A549 treated with AZD2906 at 1 μM for 4 hours (cell line): ENCODE measurements around the gene B4GALNT1. TPM values are rescaled to one million over a fixed set of nuclear protein-coding genes. Genes with fewer than 3 reads are reported as not detected.

Experiments used
- total RNA-seq: library from RNA; stranded (reverse); fragments of 200-300 nt; extraction: Qiagen RNA extraction; gene quantifications from 5 replicates; pipeline ENCODE4 v1.2.3, GENCODE V29; 2022

The B4GALNT1 gene
- 32.6 to 47.2 TPM (median 42.2 TPM) in 5 replicates for total RNA-seq

DNA sequence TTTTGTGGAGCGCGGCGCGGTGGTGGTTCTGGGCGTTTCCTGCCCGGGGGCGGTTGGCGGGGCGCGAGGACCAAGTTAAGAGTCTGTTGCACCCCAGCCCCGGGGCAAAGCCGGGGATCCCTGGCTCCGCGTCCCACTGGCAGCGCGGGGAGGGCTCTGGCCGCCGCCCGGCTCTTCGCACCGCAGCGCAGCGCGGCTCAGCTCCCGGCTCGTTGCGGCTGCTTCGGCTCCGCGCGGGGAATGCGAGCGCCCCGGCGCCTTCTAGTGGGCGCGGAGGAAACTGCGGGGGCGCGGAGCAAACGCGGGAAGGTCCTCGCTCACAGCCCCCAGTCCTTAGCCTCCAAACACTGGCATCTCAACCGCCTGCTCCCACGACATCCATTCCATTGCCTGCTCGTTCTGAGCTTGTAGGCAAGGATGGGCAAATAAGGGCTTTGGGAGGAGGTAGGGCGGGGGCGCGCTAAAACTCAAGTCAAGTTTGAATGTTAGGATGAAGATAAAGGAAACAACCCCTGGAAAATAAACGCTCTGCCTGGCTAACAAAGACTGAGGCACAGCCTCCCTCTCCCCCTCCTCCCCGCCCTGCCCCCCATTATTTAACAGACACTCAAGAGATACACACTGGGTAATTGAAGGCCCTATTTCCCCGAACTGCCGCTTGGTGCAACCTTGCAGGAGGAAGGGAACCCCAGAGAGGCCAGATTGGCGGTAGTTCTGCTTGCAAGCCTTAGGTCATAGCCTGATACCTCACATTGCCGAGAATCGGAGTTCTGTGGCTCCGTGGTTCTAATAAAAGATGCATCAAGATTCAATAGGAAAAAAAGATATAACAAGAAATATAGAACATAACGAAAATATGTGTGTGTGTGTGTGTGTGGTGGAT lies at the start of gene B4GALNT1:
B4GALNT1 (minus strand) TSS at position 244 of the 883 bp plus-strand sequence. CDS start 1,069 bp downstream, outside the sequence.

DNA sequence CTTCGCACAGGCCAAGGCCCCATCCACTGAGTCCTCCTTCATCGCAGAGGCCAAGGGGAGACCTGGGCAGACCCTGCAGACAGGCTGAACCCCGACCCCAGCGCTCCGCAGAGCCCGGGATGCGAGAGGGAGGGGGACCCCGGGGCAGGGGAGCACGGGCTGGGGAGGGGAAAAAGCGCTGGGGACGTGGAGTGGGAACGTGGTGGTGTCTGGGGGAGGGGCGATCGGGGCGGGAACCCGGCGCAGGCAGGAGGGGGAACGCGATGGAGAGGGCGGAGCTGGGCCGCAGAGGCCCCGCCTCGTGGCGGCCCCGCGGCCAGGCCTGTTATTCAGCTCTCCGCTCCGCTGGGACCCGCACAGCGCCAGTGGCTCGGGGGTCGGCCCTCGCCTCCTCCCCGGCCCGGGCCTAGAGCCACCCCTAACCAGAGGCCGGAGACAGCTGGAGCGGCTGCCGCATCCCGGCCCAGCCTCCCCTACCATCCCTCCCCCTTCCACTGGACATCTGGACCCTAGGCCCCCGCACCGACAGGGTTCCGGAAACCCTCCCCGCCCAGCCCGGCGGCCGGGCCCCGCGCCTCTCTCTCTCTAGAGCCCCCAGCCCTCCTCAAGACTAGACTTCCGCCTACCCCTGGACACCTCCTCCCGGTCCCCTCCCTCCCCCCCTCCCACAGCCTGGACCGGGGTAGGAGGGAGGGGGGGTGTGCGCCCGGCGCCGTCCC lies 21.7 kb downstream of the B4GALNT1 start, which contains the start of gene ARHGEF25:
ARHGEF25 (plus strand) TSS at position 328 of the 719 bp plus-strand sequence. CDS start 460 bp downstream, outside the sequence.

DNA sequence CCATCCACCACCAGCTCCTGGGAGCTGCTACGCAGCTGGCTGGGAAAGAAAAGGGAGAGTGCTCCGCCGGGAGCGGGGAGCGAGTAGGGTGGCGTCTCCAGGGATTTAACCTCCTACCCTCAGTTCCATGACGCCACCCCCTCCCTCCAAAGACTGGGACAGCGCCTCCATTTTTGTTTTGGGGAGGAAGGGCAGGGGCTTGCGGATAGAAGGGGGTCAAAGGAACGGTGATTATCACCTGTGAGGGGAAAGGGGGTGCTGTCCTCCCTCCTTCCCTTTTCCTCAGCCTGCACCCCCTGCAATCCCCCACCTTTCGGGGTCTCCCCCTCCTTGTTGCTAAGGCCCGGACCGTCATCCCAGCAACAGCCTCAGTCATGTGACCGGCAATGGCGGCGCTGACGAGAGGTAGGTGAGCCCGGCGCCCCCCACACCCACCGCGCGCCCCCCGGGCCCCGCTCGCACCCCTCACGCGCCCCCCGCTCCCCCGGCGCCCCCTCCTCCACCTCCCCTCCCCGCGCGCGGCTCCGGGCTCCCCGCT lies 28.5 kb downstream of the B4GALNT1 start, which contains the start of gene DTX3:
DTX3 (plus strand) TSS at position 371 of the 538 bp plus-strand sequence. CDS start 1,694 bp downstream, outside the sequence.

DNA sequence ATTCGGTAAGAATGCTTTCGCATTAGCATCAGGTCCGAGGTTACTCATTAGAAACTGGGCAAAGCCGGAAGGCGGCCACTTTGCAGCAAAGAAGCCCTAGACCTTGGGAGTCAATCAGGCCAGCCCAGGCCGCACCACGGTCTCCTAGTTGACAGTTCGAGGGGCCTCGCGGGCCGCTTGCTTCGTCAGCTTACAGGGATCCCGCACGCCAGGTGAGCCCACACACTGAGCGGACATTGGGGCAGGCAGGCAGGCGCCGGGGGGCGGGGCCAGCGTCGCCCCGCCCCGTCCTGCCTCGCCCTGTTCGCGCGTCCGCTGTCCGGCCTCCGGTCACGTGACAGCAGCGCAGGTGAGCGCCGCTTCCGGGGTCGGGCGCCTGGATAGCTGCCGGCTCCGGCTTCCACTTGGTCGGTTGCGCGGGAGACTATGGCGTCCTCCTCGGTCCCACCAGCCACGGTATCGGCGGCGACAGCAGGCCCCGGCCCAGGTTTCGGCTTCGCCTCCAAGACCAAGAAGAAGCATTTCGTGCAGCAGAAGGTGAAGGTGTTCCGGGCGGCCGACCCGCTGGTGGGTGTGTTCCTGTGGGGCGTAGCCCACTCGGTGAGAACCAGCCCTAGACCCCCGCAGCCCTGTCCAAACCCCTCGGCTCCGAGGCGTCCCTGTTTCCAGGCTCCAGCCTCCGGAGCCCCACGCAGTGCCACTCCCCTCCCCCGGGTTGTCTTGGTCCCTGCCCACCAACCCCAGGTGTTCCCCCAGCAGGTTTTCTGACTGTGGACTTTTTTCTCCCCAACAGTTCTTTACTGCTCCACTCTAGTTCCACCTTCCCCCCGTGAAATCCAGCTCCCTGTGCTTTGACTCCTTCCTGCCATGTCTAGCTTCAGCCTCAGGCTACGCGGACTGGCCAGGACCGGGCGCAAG lies 41.9 kb downstream of the B4GALNT1 start, which contains the start of gene PIP4K2C:
PIP4K2C (plus strand) TSS at position 329 of the 918 bp plus-strand sequence; CDS start at position 427, 98 bp downstream.

Other genes with a start within 250 kb of the B4GALNT1 start
- gene R3HDM2, start 202.2 kb downstream of the B4GALNT1 start, total RNA-seq: 7.5 to 10.4 TPM (median 7.9 TPM) in 5 replicates
- gene INHBC, start 198.4 kb downstream of the B4GALNT1 start, total RNA-seq: 0.05 to 0.06 TPM (median 0.05 TPM) in 3 of 5 replicates, not detected in the others
- gene INHBE, start 177.9 kb downstream of the B4GALNT1 start, total RNA-seq: 0.05 to 0.09 TPM (median 0.06 TPM) in 3 of 5 replicates, not detected in the others
- gene GLI1, start 173.4 kb downstream of the B4GALNT1 start, total RNA-seq: 4.4 to 5.8 TPM (median 5.4 TPM) in 5 replicates
- gene ARHGAP9, start 153.3 kb downstream of the B4GALNT1 start, total RNA-seq: 0.33 to 0.96 TPM (median 0.48 TPM) in 5 replicates
- gene MARS1, start 145.1 kb downstream of the B4GALNT1 start, total RNA-seq: 126 to 287 TPM (median 138 TPM) in 5 replicates
- 20.8 to 27.9 TPM (median 23.8 TPM) in 5 replicates for gene DDIT3, start 112.7 kb downstream of the B4GALNT1 start, total RNA-seq
- gene MBD6, start 110.4 kb downstream of the B4GALNT1 start, total RNA-seq: 19.1 to 28.6 TPM (median 26.3 TPM) in 5 replicates
- gene DCTN2, start 86.0 kb downstream of the B4GALNT1 start, total RNA-seq: 119 to 184 TPM (median 123 TPM) in 5 replicates
- 0.17 to 0.24 TPM (median 0.21 TPM) in 5 replicates for gene KIF5A, start 83.2 kb downstream of the B4GALNT1 start, total RNA-seq
- 39.3 to 45.9 TPM (median 40.5 TPM) in 5 replicates for gene PIP4K2C, start 42.0 kb downstream of the B4GALNT1 start, total RNA-seq
- gene DTX3, start 28.4 kb downstream of the B4GALNT1 start, total RNA-seq: 14.2 to 19.7 TPM (median 18.7 TPM) in 5 replicates
- gene ARHGEF25, start 21.8 kb downstream of the B4GALNT1 start, total RNA-seq: 4.2 to 5.6 TPM (median 5.4 TPM) in 5 replicates
- 112 to 124 TPM (median 114 TPM) in 5 replicates for gene OS9, start 60.9 kb upstream of the B4GALNT1 start, total RNA-seq
- 0.09 to 0.23 TPM (median 0.16 TPM) in 5 replicates for gene AGAP2, start 105.5 kb upstream of the B4GALNT1 start, total RNA-seq
- 15.0 to 22.2 TPM (median 17.1 TPM) in 5 replicates for gene TSPAN31, start 111.8 kb upstream of the B4GALNT1 start, total RNA-seq
- gene CDK4, start 119.1 kb upstream of the B4GALNT1 start, total RNA-seq: 240 to 276 TPM (median 248 TPM) in 5 replicates
- 6.4 to 8.0 TPM (median 7.8 TPM) in 5 replicates for gene MARCHF9, start 121.9 kb upstream of the B4GALNT1 start, total RNA-seq
- gene CYP27B1, start 133.9 kb upstream of the B4GALNT1 start, total RNA-seq: 1.4 to 2.4 TPM (median 2.0 TPM) in 5 replicates
- 43.0 to 52.2 TPM (median 49.1 TPM) in 5 replicates for gene METTL1, start 138.9 kb upstream of the B4GALNT1 start, total RNA-seq
- gene EEF1AKMT3, start 139.4 kb upstream of the B4GALNT1 start, total RNA-seq: 3.5 to 6.2 TPM (median 5.1 TPM) in 5 replicates
- 62.8 to 79.9 TPM (median 69.5 TPM) in 5 replicates for gene TSFM, start 149.6 kb upstream of the B4GALNT1 start, total RNA-seq
- gene AVIL, start 185.5 kb upstream of the B4GALNT1 start, total RNA-seq: 0.39 to 0.74 TPM (median 0.55 TPM) in 5 replicates
- 38.6 to 55.2 TPM (median 49.3 TPM) in 5 replicates for gene CTDSP2, start 213.5 kb upstream of the B4GALNT1 start, total RNA-seq